Neural crest cell (in vitro differentiated cells): Measurements from ENCODE around the gene MEGF8. TPM values are rescaled to one million over a fixed set of nuclear protein-coding genes. Genes with fewer than 3 reads are reported as not detected.

Source experiments
- DNase-seq: peaks from one replicate; pipeline ENCODE4 v3.0.0; 2021; ENCODE audit warnings: low read depth, mixed read lengths, low spot score
- H3K27ac Mint-ChIP-seq: one replicate; pipeline ENCODE4 v1.8.0; 2021; ENCODE audit warnings: mild to moderate bottlenecking, mixed read lengths; ENCODE audit not compliant: unreplicated experiment
- H3K27me3 Mint-ChIP-seq: 2 replicates; pipeline ENCODE4 v1.8.0; 2021; ENCODE audit warnings: low read depth, mild to moderate bottlenecking, mixed read lengths
- H3K36me3 Mint-ChIP-seq: 2 replicates; pipeline ENCODE4 v1.8.0; 2021; ENCODE audit warnings: low read depth, mild to moderate bottlenecking, mixed read lengths
- H3K4me1 Mint-ChIP-seq: 2 replicates; pipeline ENCODE4 v1.8.0; 2021; ENCODE audit warnings: mixed read lengths
- H3K4me3 Mint-ChIP-seq: one replicate; pipeline ENCODE4 v1.8.0; 2021; ENCODE audit warnings: mild to moderate bottlenecking, mixed read lengths
- H3K9me3 Mint-ChIP-seq: 2 replicates; pipeline ENCODE4 v1.8.0; 2021; ENCODE audit warnings: mixed read lengths
- CTCF ChIP-seq: fragments of 200-600 bp; sonication (generic); conservative IDR thresholded peaks from 2 replicates; pipeline ENCODE4 v1.5.0; 2021; ENCODE audit warnings: antibody characterized with exemption, mild to moderate bottlenecking
- total RNA-seq: library from RNA; stranded (reverse); gene quantifications from 2 replicates; pipeline ENCODE4 v1.2.1, GENCODE V29; 2021

The MEGF8 gene
- total RNA-seq, 1 donor from 2014 or later = 39.2 TPM

DNA sequence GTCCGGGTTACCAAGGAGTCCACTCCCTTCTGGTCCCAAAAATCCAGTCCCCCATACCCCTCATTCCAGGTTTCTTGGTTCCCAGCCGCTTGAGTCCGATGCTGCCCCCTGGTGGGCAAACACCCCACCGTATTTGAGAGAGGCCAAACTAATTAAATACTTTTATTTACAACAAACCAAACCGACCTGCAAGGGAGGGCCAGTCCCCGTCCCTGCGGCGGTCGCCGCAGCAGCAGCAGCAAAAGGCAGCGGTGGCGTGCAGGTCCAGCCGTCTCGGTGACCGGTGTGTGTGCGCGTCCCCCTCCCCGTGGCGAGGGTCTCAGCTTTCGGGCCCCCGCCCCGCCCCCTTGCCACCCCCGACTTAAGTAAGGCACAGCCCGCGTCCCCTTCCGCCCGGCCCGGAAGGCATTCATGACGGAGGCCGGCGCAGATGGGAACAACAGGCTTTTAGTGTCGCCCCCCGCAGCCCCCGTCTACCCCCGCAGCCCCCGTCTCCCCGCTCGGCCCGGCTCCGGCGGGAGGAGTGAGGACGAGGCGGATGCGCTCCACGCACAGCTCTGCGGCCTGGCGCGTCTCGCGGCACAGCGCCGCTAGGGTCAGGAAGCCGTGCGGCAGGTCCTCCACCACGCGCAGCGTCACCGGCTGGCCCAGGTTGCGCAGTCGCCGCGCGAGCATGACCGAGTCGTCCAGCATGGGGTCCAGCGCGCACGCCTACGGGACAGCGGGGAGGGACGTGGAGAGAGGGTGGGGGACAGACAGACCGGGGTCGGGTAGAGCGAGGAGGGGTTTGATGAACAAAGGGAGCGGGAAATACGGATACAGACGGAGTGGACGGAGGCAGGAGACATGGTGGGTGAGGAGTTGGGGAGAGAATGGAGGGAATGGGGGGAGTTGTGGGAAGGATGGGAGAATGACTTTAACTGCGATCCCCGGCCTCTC, 76.2 kb downstream of the MEGF8 start:
- DNase-seq = peak; percentile 94
- Mint-ChIP-seq H3K9me3 (no peaks in the 10 kb centered on the region), H3K4me3 (peak overlapping the region; percentile 92), H3K27ac (peak overlapping the region; percentile 94), H3K27me3 (peaks cover 7% of the 10 kb centered on the region), H3K36me3 (no peaks in the 10 kb centered on the region), H3K4me1 (peaks cover 42% of the 10 kb centered on the region)
- peak; percentile 96 for TF ChIP-seq CTCF

- no peaks in the 10 kb centered on the region for H3K9me3 Mint-ChIP-seq
- H3K4me1 Mint-ChIP-seq = peaks cover 33% of the 10 kb centered on the region
- no peaks in the 10 kb centered on the region for H3K36me3 Mint-ChIP-seq
- peak overlapping the region; percentile 92 for H3K4me3 Mint-ChIP-seq
- peaks cover 3% of the 10 kb centered on the region for H3K27me3 Mint-ChIP-seq
- TF ChIP-seq CTCF = no peak
- peak overlapping the region; percentile 67 for H3K27ac Mint-ChIP-seq
- DNase-seq = no peak
These were observed 77.1 kb downstream of the MEGF8 start for GRCh38 chr19:42402376-42403116.

- H3K36me3 Mint-ChIP-seq = peaks cover 4% of the 10 kb centered on the region
- no peak for TF ChIP-seq CTCF
- peaks cover 3% of the 10 kb centered on the region for H3K27me3 Mint-ChIP-seq
- H3K4me1 Mint-ChIP-seq = peaks cover 33% of the 10 kb centered on the region
- no peaks in the 10 kb centered on the region for H3K9me3 Mint-ChIP-seq
- H3K4me3 Mint-ChIP-seq = peak overlapping the region; percentile 61
- no peak for DNase-seq
- no peak overlapping the region for H3K27ac Mint-ChIP-seq
These were observed 78.2 kb downstream of the MEGF8 start for GRCh38 chr19:42403586-42403985.

GRCh38 chr19:42406111-42406510, 80.7 kb downstream of the MEGF8 start:
- H3K27me3 Mint-ChIP-seq = peaks cover 3% of the 10 kb centered on the region
- no peak for TF ChIP-seq CTCF
- peaks cover 4% of the 10 kb centered on the region for H3K36me3 Mint-ChIP-seq
- H3K27ac Mint-ChIP-seq = no peak overlapping the region
- no peak for DNase-seq
- H3K4me3 Mint-ChIP-seq = peak overlapping the region; percentile 23
- no peaks in the 10 kb centered on the region for H3K9me3 Mint-ChIP-seq
- peaks cover 18% of the 10 kb centered on the region for H3K4me1 Mint-ChIP-seq

DNA sequence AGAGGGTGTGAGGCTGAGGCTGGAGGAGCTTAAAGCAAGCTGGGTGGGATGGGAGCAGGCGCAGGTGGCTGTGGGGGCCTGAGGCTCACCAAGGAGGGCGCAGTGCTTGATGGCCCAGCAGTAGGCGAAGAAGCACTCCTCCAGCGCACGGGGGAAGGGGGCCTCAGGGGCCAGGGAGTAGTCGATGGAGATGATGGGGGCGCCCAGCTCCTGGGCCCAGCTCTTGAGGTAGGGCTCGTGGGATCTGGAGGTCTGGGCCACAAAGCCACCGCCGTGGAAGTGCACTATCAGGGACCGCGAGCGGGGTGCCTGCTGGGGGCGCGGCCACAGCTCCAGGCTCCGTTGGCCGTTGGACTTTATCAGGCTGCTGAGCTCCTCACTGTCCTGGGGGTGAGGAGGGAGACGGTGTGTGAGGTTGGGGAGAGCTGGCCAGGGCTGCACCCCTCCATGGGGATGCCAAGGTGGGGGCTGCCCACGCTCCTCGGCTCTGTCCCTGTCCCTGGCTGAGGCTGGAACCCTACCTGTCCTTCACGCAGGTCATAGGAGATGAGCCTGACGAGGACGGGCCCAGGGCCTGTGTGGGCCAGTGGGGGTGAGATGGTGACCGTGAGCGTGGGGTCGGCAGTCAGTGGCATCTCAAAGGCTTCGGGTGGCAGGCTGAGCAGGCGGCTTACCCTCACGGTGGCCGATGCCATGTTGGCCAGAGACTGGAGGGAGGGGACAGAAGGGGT, 81.8 kb downstream of the MEGF8 start:
- Mint-ChIP-seq H3K4me1 (peaks cover 14% of the 10 kb centered on the region), H3K4me3 (no peak overlapping the region), H3K36me3 (peaks cover 4% of the 10 kb centered on the region), H3K27ac (peak overlapping the region; percentile 57), H3K9me3 (no peaks in the 10 kb centered on the region), H3K27me3 (no peaks in the 10 kb centered on the region)
- DNase-seq = no peak
- no peak for TF ChIP-seq CTCF
